SK-N-SH treated with all-trans-retinoic acid at 6 μM for 48 hours (cell line): ENCODE measurements around the gene MVD.

Experiments used
- ATAC-seq: fragments of 200-7000 bp; cut with Tn5 transposase; 3 replicates; pipeline ENCODE4 v1.9.1; 2020; ENCODE audit warnings: mild to moderate bottlenecking, moderate library complexity
- ARNTL ChIP-seq: fragments of 450-650 bp; formaldehyde crosslinking; IDR thresholded peaks from 2 replicates; pipeline ENCODE4 v1.5.0; 2020; ENCODE audit warnings: low read depth, mild to moderate bottlenecking, moderate library complexity, borderline replicate concordance
- BACH2 ChIP-seq: fragments of 250-450 bp; sonication (Bioruptor Pico); IDR thresholded peaks from 2 replicates; pipeline ENCODE4 v1.9.0; 2021; ENCODE audit warnings: mild to moderate bottlenecking, borderline replicate concordance
- CREB5 ChIP-seq: fragments of 250-450 bp; sonication (Bioruptor Pico); IDR thresholded peaks from 2 replicates; pipeline ENCODE4 v1.5.1; 2020; ENCODE audit warnings: low read depth, mild to moderate bottlenecking, moderate library complexity
- CSDC2 ChIP-seq: fragments of 250-450 bp; sonication (Bioruptor Pico); IDR thresholded peaks from 2 replicates; pipeline ENCODE4 v1.5.0; 2020; ENCODE audit warnings: mild to moderate bottlenecking, moderate library complexity
- ESRRG ChIP-seq: fragments of 250-450 bp; sonication (Bioruptor Pico); IDR thresholded peaks from 2 replicates; pipeline ENCODE4 v1.6.1; 2021; ENCODE audit warnings: mild to moderate bottlenecking
- GLIS3 ChIP-seq: fragments of 250-450 bp; sonication (Bioruptor Pico); IDR thresholded peaks from 2 replicates; pipeline ENCODE4 v1.5.0; 2020; ENCODE audit warnings: mild to moderate bottlenecking, moderate library complexity
- ISL1 ChIP-seq: fragments of 250-450 bp; sonication (Bioruptor Pico); IDR thresholded peaks from 2 replicates; pipeline ENCODE4 v2.1.2; 2022; ENCODE audit warnings: mild to moderate bottlenecking, moderate library complexity
- OSR1 ChIP-seq: fragments of 250-450 bp; sonication (Bioruptor Pico); IDR thresholded peaks from 2 replicates; pipeline ENCODE4 v1.8.0; 2022; ENCODE audit warnings: moderate library complexity, mild to moderate bottlenecking, inconsistent platforms
- PATZ1 ChIP-seq: fragments of 250-450 bp; sonication (Bioruptor Pico); IDR thresholded peaks from 2 replicates; pipeline ENCODE4 v1.8.0; 2020; ENCODE audit warnings: mild to moderate bottlenecking, moderate library complexity, borderline replicate concordance
- POU6F1 ChIP-seq: fragments of 250-450 bp; sonication (Bioruptor Pico); IDR thresholded peaks from 2 replicates; pipeline ENCODE4 v1.8.0; 2021; ENCODE audit warnings: low read depth, mild to moderate bottlenecking, moderate library complexity, borderline replicate concordance
- RARB ChIP-seq: fragments of 250-450 bp; sonication (Bioruptor Pico); IDR thresholded peaks from 2 replicates; pipeline ENCODE4 v1.8.0; 2021; ENCODE audit warnings: mild to moderate bottlenecking, moderate library complexity
- SNAI2 ChIP-seq: fragments of 250-450 bp; sonication (Bioruptor Pico); IDR thresholded peaks from 2 replicates; pipeline ENCODE4 v1.5.0; 2020; ENCODE audit warnings: mild to moderate bottlenecking, moderate library complexity
- TCF4 ChIP-seq: fragments of 250-450 bp; sonication (Bioruptor Pico); IDR thresholded peaks from 2 replicates; pipeline ENCODE4 v1.8.0; 2021; ENCODE audit warnings: mild to moderate bottlenecking, moderate library complexity, borderline replicate concordance
- TOX ChIP-seq: fragments of 250-450 bp; sonication (Bioruptor Pico); IDR thresholded peaks from 2 replicates; pipeline ENCODE4 v1.8.0; 2021; ENCODE audit warnings: mild to moderate bottlenecking, moderate library complexity, borderline replicate concordance
- ZC3H10 ChIP-seq: fragments of 250-450 bp; sonication (Bioruptor Pico); IDR thresholded peaks from 2 replicates; pipeline ENCODE4 v1.5.1; 2021; ENCODE audit warnings: mild to moderate bottlenecking, moderate library complexity
- ZFP3 ChIP-seq: fragments of 250-450 bp; sonication (Bioruptor Pico); IDR thresholded peaks from 2 replicates; pipeline ENCODE4 v1.5.0; 2020; ENCODE audit warnings: mild to moderate bottlenecking, moderate library complexity
- ZFP30 ChIP-seq: fragments of 450-650 bp; formaldehyde crosslinking; IDR thresholded peaks from 2 replicates; pipeline ENCODE4 v1.5.0; 2022; ENCODE audit warnings: mild to moderate bottlenecking, moderate library complexity
- ZNF8 ChIP-seq: fragments of 450-650 bp; formaldehyde crosslinking; IDR thresholded peaks from 2 replicates; pipeline ENCODE4 v1.5.0; 2020; ENCODE audit warnings: mild to moderate bottlenecking, moderate library complexity
- TF ChIP-seq, protein P1 (sequence below): fragments of 250-450 bp; sonication (Bioruptor Pico); IDR thresholded peaks from 2 replicates; pipeline ENCODE4 v1.5.1; 2021; ENCODE audit warnings: mild to moderate bottlenecking, moderate library complexity
- TF ChIP-seq, protein P2 (sequence below): fragments of 250-450 bp; sonication (Bioruptor Pico); IDR thresholded peaks from 2 replicates; pipeline ENCODE4 v1.5.0; 2020; ENCODE audit warnings: mild to moderate bottlenecking, moderate library complexity

The MVD gene

DNA sequence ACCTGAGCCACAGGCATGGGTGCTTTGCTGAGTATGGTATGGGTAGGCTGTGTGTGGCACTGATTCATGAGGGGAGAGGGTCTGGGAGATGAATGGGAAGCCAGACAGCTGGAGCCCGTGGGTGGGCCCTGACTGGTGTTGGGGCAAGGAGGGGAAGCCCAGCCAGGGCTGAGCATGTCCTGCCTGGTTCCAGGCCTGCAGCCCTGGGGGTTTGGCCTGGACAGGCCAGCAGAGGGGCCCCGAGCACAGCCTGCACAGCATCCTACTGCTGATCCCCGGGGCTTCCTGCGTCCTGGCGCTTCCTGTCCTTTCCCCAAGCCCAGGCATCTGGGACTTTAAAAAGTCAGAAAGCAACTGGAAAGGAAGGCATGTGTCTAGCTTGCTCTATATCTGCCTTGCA is 4.6 kb upstream of the MVD start:
- no peak for ATAC-seq
- TF ChIP-seq ZFP30 (CRISPR knock-in tag): no peak

DNA sequence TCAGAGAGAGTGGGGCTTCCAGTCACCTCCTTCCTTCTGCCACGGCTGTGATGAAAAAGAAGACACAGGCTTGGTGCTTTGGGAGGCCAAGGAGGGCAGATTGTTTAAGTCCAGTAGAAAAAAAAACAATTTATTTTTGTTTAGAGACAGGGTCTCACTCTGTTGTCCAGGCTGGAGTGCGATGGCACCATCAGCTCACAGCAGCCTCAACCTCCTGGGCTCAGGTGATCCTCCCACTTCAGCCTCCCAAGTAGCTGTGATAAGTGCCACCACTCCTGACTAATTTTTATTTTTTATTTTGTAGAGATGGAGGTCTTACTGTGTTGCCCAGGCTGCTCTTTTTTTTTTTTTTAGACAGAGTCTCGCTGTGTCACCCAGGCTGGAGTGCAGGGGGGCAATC is 2.7 kb upstream of the MVD start:
- TF ChIP-seq RARB (CRISPR knock-in tag) (no peak), ZFP30 (CRISPR knock-in tag) (no peak), CSDC2 (CRISPR knock-in tag) (no peak), ESRRG (no peak)
- TF ChIP-seq, protein P1, sequence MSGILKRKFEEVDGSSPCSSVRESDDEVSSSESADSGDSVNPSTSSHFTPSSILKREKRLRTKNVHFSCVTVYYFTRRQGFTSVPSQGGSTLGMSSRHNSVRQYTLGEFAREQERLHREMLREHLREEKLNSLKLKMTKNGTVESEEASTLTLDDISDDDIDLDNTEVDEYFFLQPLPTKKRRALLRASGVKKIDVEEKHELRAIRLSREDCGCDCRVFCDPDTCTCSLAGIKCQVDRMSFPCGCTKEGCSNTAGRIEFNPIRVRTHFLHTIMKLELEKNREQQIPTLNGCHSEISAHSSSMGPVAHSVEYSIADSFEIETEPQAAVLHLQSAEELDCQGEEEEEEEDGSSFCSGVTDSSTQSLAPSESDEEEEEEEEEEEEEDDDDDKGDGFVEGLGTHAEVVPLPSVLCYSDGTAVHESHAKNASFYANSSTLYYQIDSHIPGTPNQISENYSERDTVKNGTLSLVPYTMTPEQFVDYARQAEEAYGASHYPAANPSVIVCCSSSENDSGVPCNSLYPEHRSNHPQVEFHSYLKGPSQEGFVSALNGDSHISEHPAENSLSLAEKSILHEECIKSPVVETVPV (CRISPR knock-in tag): no peak
- no peak for ATAC-seq

GRCh38 chr16:88665148-88665547 is 2.3 kb upstream of the MVD start:
- no peak for ATAC-seq

More at GRCh38 chr16:88665148-88665547, 2.3 kb upstream of the MVD start:
- no peak for TF ChIP-seq CSDC2 (CRISPR knock-in tag)
- no peak for TF ChIP-seq ZC3H10 (CRISPR knock-in tag)
- no peak for TF ChIP-seq POU6F1
- TF ChIP-seq, protein P2, sequence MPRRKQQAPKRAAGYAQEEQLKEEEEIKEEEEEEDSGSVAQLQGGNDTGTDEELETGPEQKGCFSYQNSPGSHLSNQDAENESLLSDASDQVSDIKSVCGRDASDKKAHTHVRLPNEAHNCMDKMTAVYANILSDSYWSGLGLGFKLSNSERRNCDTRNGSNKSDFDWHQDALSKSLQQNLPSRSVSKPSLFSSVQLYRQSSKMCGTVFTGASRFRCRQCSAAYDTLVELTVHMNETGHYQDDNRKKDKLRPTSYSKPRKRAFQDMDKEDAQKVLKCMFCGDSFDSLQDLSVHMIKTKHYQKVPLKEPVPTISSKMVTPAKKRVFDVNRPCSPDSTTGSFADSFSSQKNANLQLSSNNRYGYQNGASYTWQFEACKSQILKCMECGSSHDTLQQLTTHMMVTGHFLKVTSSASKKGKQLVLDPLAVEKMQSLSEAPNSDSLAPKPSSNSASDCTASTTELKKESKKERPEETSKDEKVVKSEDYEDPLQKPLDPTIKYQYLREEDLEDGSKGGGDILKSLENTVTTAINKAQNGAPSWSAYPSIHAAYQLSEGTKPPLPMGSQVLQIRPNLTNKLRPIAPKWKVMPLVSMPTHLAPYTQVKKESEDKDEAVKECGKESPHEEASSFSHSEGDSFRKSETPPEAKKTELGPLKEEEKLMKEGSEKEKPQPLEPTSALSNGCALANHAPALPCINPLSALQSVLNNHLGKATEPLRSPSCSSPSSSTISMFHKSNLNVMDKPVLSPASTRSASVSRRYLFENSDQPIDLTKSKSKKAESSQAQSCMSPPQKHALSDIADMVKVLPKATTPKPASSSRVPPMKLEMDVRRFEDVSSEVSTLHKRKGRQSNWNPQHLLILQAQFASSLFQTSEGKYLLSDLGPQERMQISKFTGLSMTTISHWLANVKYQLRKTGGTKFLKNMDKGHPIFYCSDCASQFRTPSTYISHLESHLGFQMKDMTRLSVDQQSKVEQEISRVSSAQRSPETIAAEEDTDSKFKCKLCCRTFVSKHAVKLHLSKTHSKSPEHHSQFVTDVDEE: no peak
- no peak for TF ChIP-seq ZFP30 (CRISPR knock-in tag)
- TF ChIP-seq ARNTL (CRISPR knock-in tag): no peak
- TF ChIP-seq ISL1 (CRISPR knock-in tag): no peak
- TF ChIP-seq ZFP3 (CRISPR knock-in tag): no peak
- no peak for TF ChIP-seq OSR1 (CRISPR knock-in tag)
- TF ChIP-seq, protein P1 (CRISPR knock-in tag): no peak
- no peak for TF ChIP-seq ZNF8
- no peak for TF ChIP-seq BACH2 (CRISPR knock-in tag)
- TF ChIP-seq CREB5 (CRISPR knock-in tag): no peak
- no peak for TF ChIP-seq TCF4 (CRISPR knock-in tag)
- TF ChIP-seq ESRRG: no peak
- no peak for TF ChIP-seq PATZ1 (CRISPR knock-in tag)
- TF ChIP-seq RARB (CRISPR knock-in tag): no peak
- no peak for TF ChIP-seq TOX (CRISPR knock-in tag)
- TF ChIP-seq GLIS3 (CRISPR knock-in tag): no peak
- TF ChIP-seq SNAI2 (CRISPR knock-in tag): no peak
